SK-N-SH (cell line): Measurements from ENCODE around the gene CDH15. TPM values are rescaled to one million over a fixed set of nuclear protein-coding genes. Genes with fewer than 3 reads are reported as not detected.

Experiments used
- CTCF ChIA-PET: fragments of 300-600, 350-600 bp; formaldehyde crosslinking; extraction: SDS; loops from one replicate; lab custom pipeline; 2021; lab: Yijun Ruan, JAX
- POLR2A ChIA-PET: fragments of 350-600 bp; sonication (Branson Sonifier 250); formaldehyde crosslinking; extraction: SDS; loops from one replicate; lab custom pipeline; 2020; ENCODE audit warnings: antibody characterized with exemption, inconsistent platforms; lab: Yijun Ruan, JAX
- DNase-seq: peaks from one replicate; pipeline ENCODE4 v3.0.0; 2012
- H2AFZ ChIP-seq: fragments of 200-600 bp; sonication (generic); 2 replicates; pipeline ENCODE4 v1.8.1; 2016; ENCODE audit warnings: antibody characterized with exemption, mild to moderate bottlenecking, low read depth
- H3F3A ChIP-seq: fragments of 200-600 bp; sonication (generic); replicated peaks from 2 replicates; pipeline ENCODE3; 2016; ENCODE audit warnings: antibody characterized with exemption, mild to moderate bottlenecking; ENCODE audit not compliant: insufficient read depth
- H3K27ac ChIP-seq, 2 experiments: fragments of 200-500 bp in 1 of 2; fragments of 200-600 bp in 1 of 2; sonication (Bioruptor generic) in 1 of 2; sonication (generic), shearing (Covaris generic) in 1 of 2; 2 replicates each; pipeline versions ENCODE4 v1.5.1 to v1.6.1; 2014 to 2016; ENCODE audit warnings: low read depth in 2 of 2, inconsistent platforms in 1 of 2, low read length in 1 of 2, mild to moderate bottlenecking in 1 of 2, mixed read lengths in 1 of 2
- H3K27me3 ChIP-seq: fragments of 200-600 bp; sonication (generic), shearing (Covaris generic); 2 replicates; pipeline ENCODE4 v1.6.1; 2016; ENCODE audit warnings: mixed run types; ENCODE audit not compliant: insufficient read depth
- H3K36me3 ChIP-seq, 2 experiments: fragments of 200-500 bp in 1 of 2; fragments of 200-600 bp in 1 of 2; sonication (Bioruptor generic) in 1 of 2; sonication (generic) in 1 of 2; replicated peaks in 1 of 2; 2 replicates each; pipeline versions ENCODE3 to v1.5.1; 2014 to 2016; ENCODE audit warnings: low read length in 1 of 2, mild to moderate bottlenecking in 1 of 2; ENCODE audit not compliant: insufficient read depth in 2 of 2, control insufficient read depth in 1 of 2
- H3K4me1 ChIP-seq, 2 experiments: fragments of 200-500 bp in 1 of 2; fragments of 200-600 bp in 1 of 2; sonication (Bioruptor generic) in 1 of 2; sonication (generic), shearing (Covaris generic) in 1 of 2; 2 replicates each; pipeline versions ENCODE4 v1.5.1 to v1.6.1; 2014 to 2016; ENCODE audit warnings: low read depth in 1 of 2, low read length in 1 of 2, mixed run types in 1 of 2; ENCODE audit not compliant: insufficient read depth in 2 of 2, control insufficient read depth in 1 of 2
- H3K4me2 ChIP-seq: fragments of 200-600 bp; sonication (generic), shearing (Covaris generic); 2 replicates; pipeline ENCODE4 v1.6.1; 2017; ENCODE audit warnings: mixed run types
- H3K4me3 ChIP-seq, 2 experiments: fragments of 200-500 bp in 1 of 2; fragments of 200-600 bp in 1 of 2; sonication (Bioruptor generic) in 1 of 2; sonication (generic), shearing (Covaris generic) in 1 of 2; 2 replicates each; pipeline versions ENCODE4 v1.5.1 to v1.8.1; 2014 to 2016; ENCODE audit warnings: low read depth in 2 of 2, inconsistent platforms in 1 of 2, low read length in 1 of 2, mild to moderate bottlenecking in 1 of 2, mixed read lengths in 1 of 2, moderate library complexity in 1 of 2
- H3K79me2 ChIP-seq: fragments of 200-600 bp; sonication (generic); 2 replicates; pipeline ENCODE4 v1.8.1; 2017; ENCODE audit warnings: mild to moderate bottlenecking; ENCODE audit not compliant: insufficient read depth
- H3K9ac ChIP-seq: fragments of 200-600 bp; sonication (generic); 2 replicates; pipeline ENCODE4 v1.6.1; 2017; ENCODE audit warnings: mixed run types
- H3K9me2 ChIP-seq: fragments of 200-600 bp; sonication (generic); 2 replicates; pipeline ENCODE4 v1.6.1; 2017; ENCODE audit warnings: mixed run types
- H3K9me3 ChIP-seq: fragments of 200-600 bp; sonication (generic); 2 replicates; pipeline ENCODE4 v1.6.1; 2017; ENCODE audit warnings: mixed run types, mild to moderate bottlenecking, moderate library complexity
- H4K20me1 ChIP-seq: fragments of 200-600 bp; sonication (generic); 2 replicates; pipeline ENCODE4 v1.6.1; 2017; ENCODE audit warnings: mild to moderate bottlenecking, mixed run types; ENCODE audit not compliant: insufficient read depth
- EP300 ChIP-seq, 2 experiments: IDR thresholded peaks; 2 replicates each; pipeline versions ENCODE4 v1.4.0 to v1.6.1; 2012; ENCODE audit warnings: borderline replicate concordance in 1 of 2, low read depth in 1 of 2, low read length in 1 of 2
- FOSL2 ChIP-seq: IDR thresholded peaks from 2 replicates; pipeline ENCODE4 v1.4.0; 2012; ENCODE audit warnings: low read depth, mild to moderate bottlenecking, moderate library complexity, borderline replicate concordance
- FOXJ3 ChIP-seq: sonication (generic); formaldehyde crosslinking; IDR thresholded peaks from 2 replicates; pipeline ENCODE4 v1.5.1; 2020; ENCODE audit warnings: mild to moderate bottlenecking, missing genetic modification reagents
- FOXM1 ChIP-seq: IDR thresholded peaks from 2 replicates; pipeline ENCODE4 v1.4.0; 2012; ENCODE audit warnings: low read depth, mild to moderate bottlenecking
- GATA2 ChIP-seq: sonication (generic); formaldehyde crosslinking; IDR thresholded peaks from 2 replicates; pipeline ENCODE4 v1.5.0; 2020; ENCODE audit warnings: mild to moderate bottlenecking, missing genetic modification reagents
- IRF3 ChIP-seq: fragments of 150-350 bp; IDR thresholded peaks from 2 replicates; pipeline ENCODE4 v1.6.1; 2016; ENCODE audit warnings: mild to moderate bottlenecking, low read depth, low read length
- MEF2A ChIP-seq: IDR thresholded peaks from 2 replicates; pipeline ENCODE4 v1.4.0; 2012; ENCODE audit warnings: low read depth, borderline replicate concordance
- RAD21 ChIP-seq: IDR thresholded peaks from 2 replicates; pipeline ENCODE4 v1.6.1; 2012; ENCODE audit warnings: mild to moderate bottlenecking, low read length
- RFX5 ChIP-seq: IDR thresholded peaks from 2 replicates; pipeline ENCODE4 v1.6.1; 2012; ENCODE audit warnings: mild to moderate bottlenecking, improper control_type of control experiment, low read length
- SIN3A ChIP-seq: IDR thresholded peaks from 2 replicates; pipeline ENCODE4 v1.6.1; 2012; ENCODE audit warnings: low read depth, mild to moderate bottlenecking, low read length, moderate library complexity, borderline replicate concordance
- TAF1 ChIP-seq: IDR thresholded peaks from 2 replicates; pipeline ENCODE4 v1.6.1; 2012; ENCODE audit warnings: low read depth, mild to moderate bottlenecking, low read length, moderate library complexity, borderline replicate concordance
- WGBS: methylation state at CpG from one replicate; pipeline ENCODE4 v1.1.6; 2017; ENCODE audit warnings: low lambda C conversion rate; 5-methylcytosine and 5-hydroxymethylcytosine counted together
- polyA plus RNA-seq, 3 experiments: library from polyadenylated mRNA; depleted of rRNA; stranded (reverse); fragments of >200 nt; gene quantifications; 2 replicates each; pipeline ENCODE4 v1.2.3, GENCODE V29; 2012
- TF ChIP-seq, protein P1 (sequence below): IDR thresholded peaks from 2 replicates; pipeline ENCODE4 v1.4.0; 2012; ENCODE audit warnings: low read depth, borderline replicate concordance
- TF ChIP-seq, protein P2 (sequence below): fragments of 200-600 bp; sonication (generic); IDR thresholded peaks from 2 replicates; pipeline ENCODE4 v1.6.1; 2017; ENCODE audit warnings: antibody characterized with exemption, mild to moderate bottlenecking, moderate library complexity

Gene CDH15
- polyA plus RNA-seq, 1 of the 3 experiments (the other 2 are of a cell fraction): 0.03 TPM

DNA sequence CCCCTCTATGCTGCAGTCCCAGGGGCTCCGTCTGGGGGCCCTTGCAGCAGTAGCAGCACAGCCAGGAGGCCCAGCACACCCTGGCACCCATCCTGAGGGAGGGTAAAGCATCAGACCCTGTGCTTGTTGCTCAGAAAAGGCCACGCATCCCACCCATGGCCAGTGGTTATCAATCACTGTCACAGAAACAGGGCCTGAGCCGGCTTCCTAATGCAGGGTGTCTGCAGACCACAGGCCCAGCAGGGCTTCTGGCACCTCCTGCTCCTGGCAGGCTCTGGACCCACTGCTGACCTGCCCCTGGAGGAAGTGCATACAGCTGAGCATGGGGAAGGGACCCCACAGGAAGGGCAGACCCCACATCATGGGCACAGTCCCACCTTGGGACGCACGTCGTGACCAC lies 26.9 kb upstream of the CDH15 start:
- 43% methylated on average over 1 of the region's 6 CpGs for WGBS

More for the DNA sequence above, 26.9 kb upstream of the CDH15 start:
- no peak for TF ChIP-seq TAF1
- TF ChIP-seq FOSL2: no peak
- no peak for TF ChIP-seq RAD21
- TF ChIP-seq FOXM1: no peak
- no peak for TF ChIP-seq MEF2A
- no peak for TF ChIP-seq GATA2
- no peak for TF ChIP-seq RFX5
- no peak for TF ChIP-seq IRF3
- TF ChIP-seq, protein P1, sequence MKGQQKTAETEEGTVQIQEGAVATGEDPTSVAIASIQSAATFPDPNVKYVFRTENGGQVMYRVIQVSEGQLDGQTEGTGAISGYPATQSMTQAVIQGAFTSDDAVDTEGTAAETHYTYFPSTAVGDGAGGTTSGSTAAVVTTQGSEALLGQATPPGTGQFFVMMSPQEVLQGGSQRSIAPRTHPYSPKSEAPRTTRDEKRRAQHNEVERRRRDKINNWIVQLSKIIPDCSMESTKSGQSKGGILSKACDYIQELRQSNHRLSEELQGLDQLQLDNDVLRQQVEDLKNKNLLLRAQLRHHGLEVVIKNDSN: no peak
- TF ChIP-seq, protein P2, sequence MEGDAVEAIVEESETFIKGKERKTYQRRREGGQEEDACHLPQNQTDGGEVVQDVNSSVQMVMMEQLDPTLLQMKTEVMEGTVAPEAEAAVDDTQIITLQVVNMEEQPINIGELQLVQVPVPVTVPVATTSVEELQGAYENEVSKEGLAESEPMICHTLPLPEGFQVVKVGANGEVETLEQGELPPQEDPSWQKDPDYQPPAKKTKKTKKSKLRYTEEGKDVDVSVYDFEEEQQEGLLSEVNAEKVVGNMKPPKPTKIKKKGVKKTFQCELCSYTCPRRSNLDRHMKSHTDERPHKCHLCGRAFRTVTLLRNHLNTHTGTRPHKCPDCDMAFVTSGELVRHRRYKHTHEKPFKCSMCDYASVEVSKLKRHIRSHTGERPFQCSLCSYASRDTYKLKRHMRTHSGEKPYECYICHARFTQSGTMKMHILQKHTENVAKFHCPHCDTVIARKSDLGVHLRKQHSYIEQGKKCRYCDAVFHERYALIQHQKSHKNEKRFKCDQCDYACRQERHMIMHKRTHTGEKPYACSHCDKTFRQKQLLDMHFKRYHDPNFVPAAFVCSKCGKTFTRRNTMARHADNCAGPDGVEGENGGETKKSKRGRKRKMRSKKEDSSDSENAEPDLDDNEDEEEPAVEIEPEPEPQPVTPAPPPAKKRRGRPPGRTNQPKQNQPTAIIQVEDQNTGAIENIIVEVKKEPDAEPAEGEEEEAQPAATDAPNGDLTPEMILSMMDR: no peak
- TF ChIP-seq FOXJ3 (CRISPR knock-in tag): no peak
- TF ChIP-seq EP300 (IDR thresholded peaks at IDR 0.05; ENCODE audit: borderline replicate concordance in 1 of 2, low read depth in 1 of 2, low read length in 1 of 2): no peak
- TF ChIP-seq SIN3A: no peak
- TF ChIP-seq, all 33 proteins: peak for 0
- H2AFZ ChIP-seq: no peak overlapping the region
- H3K9me3 ChIP-seq: no peaks in the 10 kb centered on the region
- H3K4me1 ChIP-seq: peaks cover 0 to 11% of the 10 kb centered on the region in 2 experiments; a peak in 1 of 4 replicates
- H3K36me3 ChIP-seq: peaks cover 13 to 17% of the 10 kb centered on the region in 2 experiments
- H4K20me1 ChIP-seq: 0 out of 2 replicates have a peak, but pooled peaks cover 5% of the 10 kb centered on the region
- H3K27me3 ChIP-seq: no peaks in the 10 kb centered on the region
- peak overlapping the region in 1 of 2 experiments; percentile 24; a peak in 1 of 4 replicates for H3K27ac ChIP-seq
- H3F3A ChIP-seq: no peaks in the 10 kb centered on the region
- ChIA-PET POLR2A (interaction anchor here (0.6 kb wide), 1 partner anchor 92 kb away, joined by 3 read pairs; no protein-coding TSS in a partner anchor), CTCF (no interaction called here)
- no peaks in the 10 kb centered on the region for H3K79me2 ChIP-seq
- H3K9me2 ChIP-seq: no peaks in the 10 kb centered on the region
- H3K4me3 ChIP-seq: no peak overlapping the region
- H3K9ac ChIP-seq: no peak overlapping the region
- DNase-seq: peak; percentile 57
- H3K4me2 ChIP-seq: no peak overlapping the region
